GM10847 (cell line): ENCODE measurements around the gene ABHD16A.

Experiments
- POLR2A ChIP-seq: IDR thresholded peaks from 2 replicates; pipeline ENCODE4 v1.6.1; 2011; ENCODE audit not compliant: insufficient read length; ENCODE audit errors: extremely low read depth

ABHD16A gene

DNA sequence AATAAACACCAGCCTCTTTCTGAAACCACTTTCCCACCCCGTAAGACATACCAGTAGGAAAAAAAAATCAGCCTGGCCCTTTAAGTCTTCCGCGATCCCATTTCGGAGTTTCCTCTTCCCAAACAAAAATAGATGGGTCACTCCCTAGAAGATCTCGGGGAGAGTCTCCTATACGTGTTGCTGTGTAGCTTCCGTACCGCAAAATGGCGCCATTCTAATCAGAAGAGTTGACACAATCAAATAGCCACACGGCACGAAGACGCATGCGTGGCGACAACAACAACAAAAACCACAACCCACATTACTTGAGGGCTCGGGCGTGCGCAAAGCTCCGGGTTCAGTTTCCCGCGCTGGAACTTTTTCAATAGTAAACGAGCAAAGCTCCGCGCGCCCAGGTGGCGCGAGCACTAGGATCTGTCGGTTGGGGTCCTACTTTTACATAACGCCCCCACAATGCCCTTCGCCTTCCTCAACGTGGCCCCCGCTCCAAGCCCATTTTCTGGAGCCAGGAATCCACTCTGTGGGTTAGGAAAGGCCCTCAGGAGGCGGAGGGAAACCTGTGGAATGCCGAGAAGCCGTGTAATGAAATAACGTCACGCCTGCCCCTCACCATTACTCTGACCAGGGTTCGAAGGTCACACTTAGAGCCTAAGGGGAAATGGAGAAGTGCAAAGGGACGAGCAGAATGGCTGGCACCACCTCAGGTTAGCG lies 38.2 kb downstream of the ABHD16A start, which contains the start of gene GPANK1:
Gene GPANK1 (minus strand): TSS at position 208 of the 711 bp plus-strand sequence. CDS start 519 bp downstream, outside the sequence.
- TF ChIP-seq POLR2A: peak; percentile 36

DNA sequence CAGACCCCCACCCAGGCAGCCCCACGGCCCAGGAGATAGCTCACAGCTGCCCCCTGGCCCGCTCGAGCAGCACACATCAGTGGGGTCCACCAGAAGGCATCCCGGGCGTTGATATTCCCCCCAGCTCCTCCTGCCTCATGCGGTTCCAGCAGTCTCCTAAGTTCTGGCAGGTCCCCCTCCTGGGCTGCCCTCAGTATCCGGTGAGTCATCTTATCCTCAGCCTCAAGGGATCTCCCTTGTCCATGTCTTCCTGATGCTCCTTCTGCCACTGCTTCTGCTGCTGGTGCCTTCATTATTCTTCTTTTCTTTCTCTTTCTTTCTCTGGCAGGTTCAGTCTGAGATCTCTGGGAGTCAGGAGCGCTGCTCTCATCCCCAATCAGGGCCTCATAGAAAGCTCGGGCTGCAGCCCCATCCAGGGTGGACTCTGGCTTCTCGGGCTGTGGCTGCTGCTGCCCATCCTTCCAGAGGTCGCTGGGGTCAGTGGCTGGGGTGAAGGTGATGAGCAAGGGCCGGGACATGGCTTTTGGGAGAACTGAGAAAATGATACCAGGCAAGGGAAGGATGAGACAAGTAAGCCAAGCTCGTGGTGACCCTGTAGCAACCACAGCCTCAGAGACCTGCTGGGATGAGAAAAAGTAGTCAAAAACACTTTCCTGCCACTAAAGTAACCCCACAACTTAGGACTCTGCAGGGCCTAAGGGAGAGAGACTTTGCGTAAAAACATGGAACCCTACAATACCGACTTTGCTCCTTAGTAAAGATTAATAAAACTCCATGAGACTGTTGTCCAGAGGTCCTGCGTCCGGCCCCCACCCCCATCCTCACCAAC lies 38.9 kb downstream of the ABHD16A start:
- no peak for TF ChIP-seq POLR2A

DNA sequence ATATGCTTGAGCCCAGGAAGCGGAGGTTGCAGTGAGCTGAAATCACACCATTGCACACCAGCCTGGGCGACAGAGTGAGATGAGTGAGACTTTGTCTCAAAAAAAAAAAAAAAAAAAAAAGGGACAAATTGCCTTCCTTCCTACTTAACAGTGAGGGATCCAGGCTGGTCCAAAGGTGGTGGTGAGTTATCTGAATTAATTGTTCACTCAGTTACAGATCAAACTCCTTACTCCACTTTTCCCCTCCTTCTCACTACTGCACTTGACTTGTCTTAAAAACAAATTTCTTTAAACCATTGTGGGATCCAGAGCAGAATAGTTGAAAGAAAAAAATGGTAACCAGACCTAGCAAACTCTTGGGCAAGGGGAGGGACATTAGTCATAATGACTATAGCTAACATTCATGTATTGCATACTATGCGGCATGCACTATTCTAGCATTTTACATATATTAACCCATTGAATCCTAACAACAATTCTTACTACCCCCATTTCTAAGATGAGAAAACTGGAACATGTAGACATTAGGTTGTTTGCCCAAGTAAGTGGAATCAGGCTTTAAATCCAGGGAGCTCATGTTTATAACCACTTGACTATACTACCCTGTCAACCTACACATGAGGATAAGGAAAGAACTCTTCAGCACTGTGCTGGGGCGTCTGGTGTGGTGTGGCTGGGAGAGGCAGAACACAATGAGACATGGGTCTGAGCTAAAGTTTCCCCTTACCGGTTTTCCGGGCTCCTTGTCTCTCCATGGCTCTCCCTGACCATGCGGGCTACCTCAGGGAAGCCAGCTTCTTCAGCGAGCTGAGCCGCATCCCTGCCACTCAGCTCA lies 39.8 kb downstream of the ABHD16A start:
- TF ChIP-seq POLR2A: no peak

DNA sequence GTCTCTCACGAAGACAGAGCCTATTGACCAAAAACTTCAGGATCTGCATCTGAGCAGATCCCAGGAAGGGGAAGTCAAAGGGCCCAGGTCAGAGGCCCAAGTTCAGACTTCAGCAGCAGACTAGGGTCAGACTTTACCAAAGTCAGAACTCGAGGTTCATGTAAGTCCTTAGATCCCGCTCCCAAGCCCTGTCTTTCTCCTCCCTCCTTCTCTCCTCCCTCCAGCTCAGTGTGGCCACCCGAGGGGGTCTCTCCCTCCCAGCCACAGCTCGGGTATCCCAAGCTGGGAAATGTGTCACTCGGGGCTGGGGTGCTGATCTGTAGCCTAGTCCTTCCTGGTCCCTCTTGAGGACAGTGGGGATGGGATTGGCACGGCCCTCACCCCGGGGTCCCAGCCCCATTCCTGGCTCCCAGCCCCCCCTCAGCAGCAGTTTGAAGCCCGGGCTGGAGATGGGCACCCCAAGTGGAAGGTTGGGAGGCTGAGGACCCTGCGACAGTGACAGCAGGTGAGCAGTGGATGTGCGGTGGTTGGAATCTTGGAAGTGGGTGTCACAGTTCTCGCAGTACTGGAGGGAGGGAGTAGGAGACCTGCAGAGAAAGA lies 40.9 kb downstream of the ABHD16A start:
- TF ChIP-seq POLR2A: no peak

DNA sequence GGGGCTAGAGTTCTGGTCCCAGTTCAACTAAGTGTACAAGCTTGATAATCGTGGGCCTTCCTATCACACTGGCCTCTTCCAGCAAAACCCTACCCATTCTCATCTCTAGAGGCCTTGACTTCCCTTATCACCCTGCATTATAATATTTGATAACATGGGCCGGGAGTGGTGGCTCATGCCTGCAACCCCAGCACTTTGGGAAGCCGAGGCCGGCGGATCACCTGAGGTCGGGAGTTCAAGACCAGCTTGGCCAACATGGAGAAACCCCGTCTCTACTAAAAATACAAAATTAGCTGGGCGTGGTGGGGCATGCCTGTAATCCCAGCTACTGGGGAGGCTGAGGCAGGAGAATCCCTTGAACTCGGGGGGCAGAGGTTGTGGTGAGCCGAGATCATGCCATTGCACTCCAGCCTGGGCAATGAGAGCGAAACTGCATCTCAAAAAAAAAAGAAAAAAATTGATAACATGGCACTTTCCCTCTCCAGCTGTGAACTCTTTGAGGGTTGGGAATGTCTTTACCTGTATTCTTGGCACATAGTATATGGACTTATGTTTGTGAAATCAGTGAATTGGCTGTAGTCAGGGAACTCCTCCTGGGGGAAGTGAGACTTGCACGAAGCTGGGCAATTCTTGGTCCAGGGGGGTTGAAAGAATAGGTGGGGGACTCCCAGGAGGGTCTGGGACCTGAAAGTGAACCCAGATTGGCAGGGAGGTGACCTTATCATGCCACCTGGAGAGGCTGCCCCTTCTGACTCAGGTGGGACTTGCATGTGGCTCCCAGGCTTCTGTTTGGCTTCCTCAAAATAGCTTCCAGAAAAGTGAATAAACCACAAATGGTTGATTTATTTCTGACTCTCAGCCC lies 41.6 kb downstream of the ABHD16A start:
- no peak for TF ChIP-seq POLR2A

DNA sequence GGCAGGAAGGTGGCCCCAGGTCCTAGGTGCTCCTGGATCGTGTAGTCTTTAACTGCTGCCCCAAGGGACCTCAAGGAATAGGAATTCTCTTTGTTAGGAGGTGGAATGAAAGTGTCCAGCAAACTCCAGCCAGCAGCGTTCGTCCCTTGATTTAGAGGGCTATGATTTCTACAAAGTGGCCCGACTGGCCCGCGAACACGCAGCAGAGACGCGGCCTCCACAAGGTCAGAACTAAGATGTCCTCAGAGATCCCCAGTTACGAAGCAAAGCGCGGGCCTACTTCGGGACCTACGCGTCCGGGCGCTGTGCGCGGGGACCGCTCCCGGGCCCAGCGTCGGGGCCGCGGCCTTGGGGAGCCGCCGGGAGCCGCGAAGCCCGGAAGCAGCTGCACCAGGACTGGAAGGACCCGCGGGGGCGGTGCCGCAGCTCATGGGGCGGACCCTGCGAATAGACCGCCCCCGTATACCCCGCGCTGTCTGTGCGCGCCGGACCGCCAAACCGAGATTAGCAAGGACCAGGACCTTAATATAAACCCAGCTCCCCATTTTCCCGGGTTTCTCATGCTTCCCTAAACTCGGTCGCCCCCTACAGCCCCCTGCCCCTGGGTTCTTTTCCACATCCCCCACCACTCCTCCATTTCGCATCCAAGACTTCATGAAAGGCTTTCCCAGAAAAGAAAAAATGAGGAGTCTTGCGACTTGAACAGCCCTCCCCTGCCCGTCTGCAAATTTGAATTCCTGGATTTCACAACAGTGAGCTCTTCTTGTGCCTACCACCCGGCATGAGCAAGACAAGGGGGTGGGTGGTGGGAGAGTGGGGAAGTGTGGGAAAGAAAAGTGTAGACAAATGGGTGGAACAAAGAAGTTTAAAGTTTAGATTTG lies 42.5 kb downstream of the ABHD16A start, which contains the start of gene C6orf47:
Gene C6orf47 (minus strand): TSS at position 398 of the 881 bp plus-strand sequence. CDS start 831 bp downstream, outside the sequence.
- peak; percentile 92 for TF ChIP-seq POLR2A

DNA sequence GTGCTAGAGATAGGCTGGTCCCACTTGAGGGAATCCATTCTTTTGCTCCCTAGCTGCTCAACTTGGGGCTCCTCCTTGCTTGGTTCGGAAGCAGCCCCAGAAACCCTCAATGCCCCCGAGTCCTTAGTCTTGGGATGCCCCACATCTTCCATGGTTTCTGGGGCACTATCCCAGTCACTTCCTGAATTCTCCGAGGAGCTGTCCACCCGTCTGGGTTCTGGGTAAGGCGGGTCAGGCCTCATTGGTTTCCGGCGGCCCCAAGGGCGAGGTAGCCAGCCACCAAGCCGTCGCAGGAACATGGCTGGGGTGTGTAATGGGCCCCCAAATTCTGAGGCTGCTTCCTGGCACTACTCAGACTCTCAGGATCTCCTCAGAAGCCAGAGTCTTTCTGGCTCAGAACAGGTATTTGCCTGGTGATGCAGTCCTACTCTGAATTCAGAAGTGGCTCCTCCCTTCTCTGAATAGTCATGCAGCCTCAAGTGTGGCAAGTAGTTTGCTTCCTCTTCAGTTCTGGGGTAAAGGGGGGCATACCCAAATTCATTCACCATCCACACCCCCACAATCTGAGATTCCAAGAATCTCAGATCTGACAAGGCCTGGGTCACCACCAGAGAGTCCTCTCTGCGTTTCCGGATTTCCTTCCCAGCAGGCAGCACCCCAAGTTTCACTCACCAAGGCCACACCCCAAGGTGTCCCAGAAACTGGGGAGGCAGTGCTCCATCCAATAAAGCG lies 43.3 kb downstream of the ABHD16A start:
- no peak for TF ChIP-seq POLR2A

DNA sequence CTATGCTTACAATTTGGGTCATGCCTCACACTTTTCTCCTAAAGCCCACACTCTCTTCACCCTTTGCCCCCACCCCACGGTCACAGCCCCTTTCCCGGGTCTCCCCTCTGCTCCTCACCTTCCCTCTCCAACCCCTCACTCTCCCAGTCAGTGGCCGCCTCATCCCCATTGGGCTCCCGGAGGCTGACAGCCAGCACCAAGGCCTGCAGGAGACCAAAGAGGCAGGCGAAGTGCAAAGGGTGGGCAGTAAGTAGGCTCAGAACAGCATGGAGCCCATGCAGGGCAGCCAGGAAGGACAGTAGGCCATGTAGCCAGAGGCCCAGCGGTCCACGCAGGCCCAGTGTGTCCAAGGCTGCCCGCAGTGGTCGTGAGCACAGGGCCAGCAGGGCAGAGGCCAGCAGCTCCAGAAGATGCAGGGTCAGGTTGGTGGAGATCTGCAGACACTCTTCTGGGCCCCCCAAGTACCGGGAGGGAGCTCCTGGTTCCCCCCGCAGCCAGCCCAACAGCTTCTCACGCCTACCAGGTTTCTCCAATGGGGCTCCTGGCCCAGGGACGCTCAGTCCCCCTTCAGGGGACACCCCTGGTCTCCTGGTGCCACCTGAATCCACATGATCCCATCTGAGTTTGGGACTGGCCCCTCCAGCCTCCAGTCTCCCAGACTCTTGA lies 44.0 kb downstream of the ABHD16A start:
- no peak for TF ChIP-seq POLR2A

DNA sequence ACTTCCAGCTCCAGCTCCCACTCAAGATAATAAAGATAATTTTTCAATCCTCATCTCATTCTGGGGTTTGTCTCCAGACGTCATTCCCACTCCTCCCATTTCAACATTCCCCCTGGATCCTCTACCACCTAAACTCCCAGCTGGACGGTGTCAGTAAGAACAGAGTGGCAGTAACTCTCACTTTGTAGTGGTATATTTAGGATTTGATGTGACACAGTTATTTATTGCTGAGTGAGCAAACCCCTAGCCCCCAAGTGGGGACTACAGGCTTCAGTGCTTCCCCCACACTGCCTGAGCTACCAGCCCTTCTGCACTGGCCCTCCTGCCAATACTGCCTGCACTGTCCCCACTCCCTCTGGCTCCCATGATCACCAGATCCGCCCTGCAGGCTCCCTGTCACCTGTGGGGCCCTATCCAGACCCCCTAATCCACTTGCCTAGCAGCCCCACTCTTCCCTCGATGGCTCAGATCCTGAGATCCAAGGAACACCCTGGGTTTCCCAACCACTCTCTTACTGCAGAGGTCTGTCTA lies 44.9 kb downstream of the ABHD16A start:
- TF ChIP-seq POLR2A: no peak

DNA sequence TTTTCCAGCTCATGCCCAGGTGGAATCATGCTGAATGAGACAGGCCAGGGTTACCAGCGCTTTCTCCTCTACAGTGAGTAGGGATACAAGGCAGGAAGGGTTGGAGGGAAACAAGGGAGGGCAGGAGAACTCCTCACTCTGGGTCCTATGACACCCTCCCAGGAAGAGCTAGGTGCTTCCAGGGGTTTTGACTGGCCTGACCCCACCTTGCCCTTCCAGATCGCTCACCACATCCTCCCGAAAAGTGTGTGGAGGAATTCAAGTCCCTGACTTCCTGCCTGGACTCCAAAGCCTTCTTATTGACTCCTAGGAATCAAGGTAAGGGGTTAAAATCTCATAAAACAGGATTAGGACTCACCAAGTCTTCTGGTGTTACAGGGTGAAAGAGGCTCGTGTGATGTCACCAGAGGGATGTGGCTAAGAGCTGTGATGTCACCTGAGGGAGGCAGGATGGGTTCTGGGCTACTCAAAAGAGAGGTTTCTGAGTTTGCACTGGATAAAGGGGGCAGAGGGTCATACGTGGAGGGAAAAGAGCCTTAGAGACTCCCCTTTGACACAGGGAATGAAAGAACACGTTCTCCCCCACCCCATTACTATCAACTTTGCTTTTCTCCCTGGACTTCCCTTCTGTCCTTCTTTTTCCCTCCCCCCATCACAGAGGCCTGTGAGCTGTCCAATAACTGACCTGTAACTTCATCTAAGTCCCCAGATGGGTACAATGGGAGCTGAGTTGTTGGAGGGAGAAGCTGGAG lies 45.5 kb downstream of the ABHD16A start:
- TF ChIP-seq POLR2A: no peak
